Stimulated activated CD8-positive, alpha-beta memory T cell treated with anti-CD3 and anti-CD28 coated beads, Interleukin-7, amount 100 ng/mL, for 4 hours (primary cell): ENCODE data around the gene WWOX.
A peak's percentile ranks its signal among the peaks of the same experiment; 100 is the strongest.

Source experiments
- DNase-seq, 2 donors: peaks; one replicate each; pipeline ENCODE4 v3.0.0-alpha.2; 2020; ENCODE audit warnings: low read depth in 2 of 2

The WWOX gene

GRCh38 chr16:78843978-78844377, 744.5 kb downstream of the WWOX start:
- no peak for DNase-seq

GRCh38 chr16:78844682-78845081, 745.2 kb downstream of the WWOX start:
- no peak for DNase-seq

- DNase-seq, result no peak
Observed at GRCh38 chr16:78851266-78851665, 751.8 kb downstream of the WWOX start.

- DNase-seq, result no peak
Observed at GRCh38 chr16:78852081-78852635, 752.7 kb downstream of the WWOX start.

DNA sequence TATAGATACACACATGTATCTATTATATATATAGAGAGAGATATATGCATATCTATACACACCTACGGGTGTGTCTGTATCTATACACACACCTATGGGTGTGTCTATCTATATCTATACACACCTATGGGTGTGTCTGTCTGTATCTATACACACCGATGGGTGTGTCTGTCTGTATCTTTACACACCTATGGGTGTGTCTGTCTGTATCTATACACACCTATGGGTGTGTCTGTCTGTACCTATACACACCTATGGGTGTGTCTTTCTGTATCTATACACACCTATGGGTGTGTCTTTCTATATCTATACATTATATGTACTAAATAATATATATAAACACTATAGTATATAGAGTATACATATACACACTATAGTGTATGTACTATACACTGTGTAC, 762.6 kb downstream of the WWOX start:
- no peak for DNase-seq

- DNase-seq, result no peak
Observed at GRCh38 chr16:78866521-78866920, 767.1 kb downstream of the WWOX start.

GRCh38 chr16:78869492-78869891, 770.0 kb downstream of the WWOX start:
- no peak for DNase-seq

GRCh38 chr16:78871241-78871640, 771.8 kb downstream of the WWOX start:
- no peak for DNase-seq

- no peak for DNase-seq
Observed at GRCh38 chr16:78876671-78877070, 777.2 kb downstream of the WWOX start.

DNA sequence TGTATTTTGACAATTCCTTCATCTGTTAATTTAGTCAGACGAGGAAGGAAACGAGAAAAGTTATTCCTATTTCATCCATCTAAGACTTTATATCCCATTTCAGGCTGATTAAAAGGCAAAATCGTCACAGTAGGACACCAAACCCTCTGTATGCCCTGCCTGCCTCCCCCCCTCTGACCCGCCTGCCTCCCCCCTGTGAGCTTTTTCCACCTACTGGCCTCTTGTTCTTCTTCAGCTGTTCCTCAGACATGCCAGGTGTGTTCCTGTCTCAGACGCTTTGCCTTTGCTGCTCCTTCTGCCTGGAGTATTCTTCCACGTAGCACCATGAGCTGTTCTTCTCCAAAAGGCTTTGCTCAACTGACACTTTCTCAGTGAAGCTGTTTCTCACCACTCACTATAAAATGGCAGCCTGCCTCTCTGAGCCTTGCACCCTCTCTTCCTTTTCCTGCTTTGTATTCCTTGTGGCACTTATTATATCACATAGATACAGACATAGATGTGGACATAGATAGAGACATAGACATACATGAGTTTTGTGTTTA, 777.7 kb downstream of the WWOX start:
- DNase-seq, result no peak

GRCh38 chr16:78878570-78878969, 779.1 kb downstream of the WWOX start:
- DNase-seq, result no peak

- no peak for DNase-seq
Observed at GRCh38 chr16:78879011-78879410, 779.6 kb downstream of the WWOX start.

DNA sequence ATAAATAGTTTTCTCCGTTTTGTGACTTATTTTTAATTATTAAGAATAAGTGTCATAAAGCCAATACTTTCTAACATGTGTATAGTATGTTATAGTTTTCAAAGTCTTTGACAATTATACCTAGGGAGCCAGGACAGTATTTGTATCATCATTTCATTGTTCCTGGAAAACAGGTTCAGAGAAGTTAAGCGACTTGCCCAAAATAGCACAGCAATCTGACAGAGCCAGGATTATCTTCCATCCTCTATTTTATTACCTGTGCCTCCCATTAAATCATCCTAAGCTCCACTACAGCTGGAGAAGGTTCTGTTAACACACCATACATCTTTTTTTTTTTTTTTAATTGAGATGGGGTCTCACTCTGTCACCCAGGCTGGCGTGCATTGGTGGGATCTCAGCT, 782.7 kb downstream of the WWOX start:
- DNase-seq, result no peak

DNA sequence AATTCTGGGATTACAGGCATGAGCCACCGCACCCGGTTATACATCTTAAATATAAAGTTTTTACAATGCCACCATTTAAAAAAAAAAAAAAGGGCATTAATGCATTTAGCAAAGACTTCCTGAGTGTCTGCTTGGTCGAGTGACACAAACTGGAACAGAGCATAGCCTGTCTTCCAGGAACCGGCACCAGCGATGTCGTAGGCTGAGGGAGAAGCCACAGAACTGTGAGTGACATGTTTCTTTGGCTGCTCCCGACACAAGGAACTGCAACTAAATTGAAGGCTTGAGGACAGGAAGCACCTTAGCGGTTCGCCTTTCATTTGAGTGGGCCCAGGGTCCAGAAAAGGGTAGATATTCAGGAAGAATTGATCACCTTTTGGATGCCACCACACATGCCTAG, 783.3 kb downstream of the WWOX start:
- DNase-seq, result no peak

DNA sequence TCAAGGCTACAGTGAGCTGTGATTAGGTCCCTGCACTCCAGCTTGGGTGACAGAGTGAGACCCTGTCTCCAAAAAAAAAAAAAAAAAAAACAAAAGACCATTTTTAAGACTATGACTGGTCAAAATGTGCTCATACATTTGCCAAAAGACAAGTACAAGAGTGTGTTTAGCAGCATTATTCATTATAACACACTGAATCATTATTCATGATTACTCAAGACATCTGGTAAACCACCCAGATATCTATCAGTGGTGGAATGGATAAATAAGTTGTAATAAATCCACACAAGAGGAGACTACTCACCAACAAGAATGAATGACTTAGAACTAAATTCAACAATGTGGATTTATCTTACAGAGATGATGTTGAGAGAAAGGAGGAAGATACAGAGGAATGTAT, 784.8 kb downstream of the WWOX start:
- DNase-seq, result no peak

- DNase-seq, result no peak
Observed at GRCh38 chr16:78889346-78889745, 789.9 kb downstream of the WWOX start.

GRCh38 chr16:78890373-78890895, 791.0 kb downstream of the WWOX start:
- no peak for DNase-seq

DNA sequence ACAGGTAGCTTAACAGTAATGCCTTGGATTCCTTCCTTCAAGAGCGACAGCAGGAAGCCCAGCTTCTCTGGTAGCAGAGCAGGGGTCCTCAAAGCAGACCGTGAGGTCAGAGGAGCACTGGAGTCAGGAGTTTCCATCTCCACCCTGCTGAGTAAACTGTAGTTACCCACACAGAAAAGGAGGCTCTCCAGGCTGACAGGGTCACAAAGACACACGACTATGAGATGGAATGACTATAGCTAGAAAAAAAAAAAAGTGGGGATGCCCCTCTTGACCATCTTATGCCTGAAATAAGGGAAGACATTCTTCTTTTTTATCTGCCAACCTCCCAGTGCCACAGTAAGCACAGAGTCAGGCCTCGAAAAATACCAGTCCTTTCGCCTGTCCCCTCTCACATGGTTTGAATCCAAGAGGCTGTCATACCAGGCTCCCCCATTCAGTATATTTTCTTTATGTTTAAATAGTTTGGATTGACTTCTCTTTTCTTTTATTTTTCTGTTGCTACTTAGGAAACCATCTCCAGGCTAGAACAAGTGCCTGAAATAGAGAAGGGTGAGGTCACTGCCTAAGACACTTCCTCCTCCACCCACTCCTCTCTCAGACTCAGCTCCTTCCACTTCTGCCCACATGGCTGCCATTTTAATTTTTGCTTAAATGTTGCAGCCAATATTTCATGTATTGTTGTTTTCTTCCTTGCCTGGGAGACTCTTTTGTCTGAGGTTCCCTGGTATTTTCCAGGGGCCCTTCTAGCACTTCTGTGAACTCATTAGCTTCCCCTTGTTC, 793.7 kb downstream of the WWOX start:
- no peak for DNase-seq

GRCh38 chr16:78894886-78895285, 795.4 kb downstream of the WWOX start:
- DNase-seq, result peak in 1 of 2 donors; percentile 17

DNA sequence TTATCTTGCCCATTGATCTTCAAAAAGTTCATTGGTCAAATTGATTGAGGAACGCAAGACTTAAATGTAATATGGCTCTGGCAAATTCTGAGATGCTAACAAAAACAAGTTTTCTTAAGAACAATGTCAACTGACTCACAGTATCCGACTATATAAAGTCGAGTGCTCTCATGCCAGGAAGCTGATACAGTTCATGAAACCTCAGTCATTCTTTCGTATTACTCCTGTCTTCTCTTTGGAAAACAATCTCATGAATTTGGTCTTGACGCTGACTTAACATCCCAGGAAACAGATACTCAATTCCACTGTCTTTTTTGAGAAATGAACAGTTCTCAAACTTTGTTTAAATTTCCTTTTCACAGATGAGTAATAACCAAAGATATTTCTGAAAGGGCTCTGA, 796.2 kb downstream of the WWOX start:
- DNase-seq, result no peak

- no peak for DNase-seq
Observed at GRCh38 chr16:78896280-78896679, 796.8 kb downstream of the WWOX start.

- no peak for DNase-seq
Observed at GRCh38 chr16:78897299-78897698, 797.8 kb downstream of the WWOX start.
